Occipital lobe (tissue), 2 donors: ENCODE measurements around the gene ST8SIA1. TPM values are rescaled to one million over a fixed set of nuclear protein-coding genes. Genes with fewer than 3 reads are reported as not detected.
"Not testable (repeated sequence)": the region's sequence is repeated elsewhere in the genome, so short reads cannot be mapped to it uniquely, and the experiment has no call there.

Experiments
- DNase-seq: peaks from one replicate; lab custom pipeline; 2025; lab: John Stamatoyannopoulos, UW
- total RNA-seq: library from RNA; depleted of rRNA; stranded (reverse); fragments of >200 nt; gene quantifications from one replicate; pipeline ENCODE4 v1.2.3, GENCODE V29; 2014

ST8SIA1 gene, protein sequence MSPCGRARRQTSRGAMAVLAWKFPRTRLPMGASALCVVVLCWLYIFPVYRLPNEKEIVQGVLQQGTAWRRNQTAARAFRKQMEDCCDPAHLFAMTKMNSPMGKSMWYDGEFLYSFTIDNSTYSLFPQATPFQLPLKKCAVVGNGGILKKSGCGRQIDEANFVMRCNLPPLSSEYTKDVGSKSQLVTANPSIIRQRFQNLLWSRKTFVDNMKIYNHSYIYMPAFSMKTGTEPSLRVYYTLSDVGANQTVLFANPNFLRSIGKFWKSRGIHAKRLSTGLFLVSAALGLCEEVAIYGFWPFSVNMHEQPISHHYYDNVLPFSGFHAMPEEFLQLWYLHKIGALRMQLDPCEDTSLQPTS
- total RNA-seq: 29.6 TPM

DNA sequence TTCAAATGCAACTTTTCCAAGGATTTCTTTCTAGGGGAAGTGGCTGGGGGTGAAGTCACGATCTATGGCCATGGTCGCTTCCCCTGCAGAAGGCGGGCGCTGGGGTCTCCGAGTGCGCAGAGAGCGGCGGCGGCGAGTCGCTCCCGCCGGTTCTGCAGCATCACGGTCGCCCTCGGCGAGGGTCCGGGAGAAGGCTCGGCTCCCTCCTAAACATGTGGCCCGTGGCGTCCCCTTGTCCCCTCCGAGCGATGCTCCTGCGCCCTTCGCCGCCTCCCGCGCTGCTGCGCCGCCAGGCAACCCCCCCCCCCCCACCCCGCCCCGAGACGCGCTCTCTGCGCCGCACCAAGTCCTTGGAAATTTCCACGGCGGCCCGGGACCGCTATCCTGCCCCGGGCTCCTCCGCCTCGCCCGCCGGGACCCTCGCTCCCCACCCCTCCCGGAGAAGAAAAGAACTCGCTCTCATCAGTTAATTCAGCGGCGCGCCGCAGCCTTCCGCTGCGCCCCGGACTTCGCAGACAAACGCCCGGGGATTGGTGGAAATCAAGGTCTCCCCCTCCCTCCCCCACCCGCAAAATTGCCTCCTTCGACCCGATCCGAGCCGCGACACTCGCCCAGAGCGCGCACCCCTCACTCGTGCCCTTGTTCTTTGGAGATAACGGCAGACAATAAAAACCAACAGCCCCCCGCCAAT lies at the start of gene ST8SIA1:
Gene ST8SIA1 (minus strand): TSS at position 298 of the 691 bp plus-strand sequence. CDS start 475 bp downstream, outside the sequence.
- DNase-seq: peak; percentile 67

DNA sequence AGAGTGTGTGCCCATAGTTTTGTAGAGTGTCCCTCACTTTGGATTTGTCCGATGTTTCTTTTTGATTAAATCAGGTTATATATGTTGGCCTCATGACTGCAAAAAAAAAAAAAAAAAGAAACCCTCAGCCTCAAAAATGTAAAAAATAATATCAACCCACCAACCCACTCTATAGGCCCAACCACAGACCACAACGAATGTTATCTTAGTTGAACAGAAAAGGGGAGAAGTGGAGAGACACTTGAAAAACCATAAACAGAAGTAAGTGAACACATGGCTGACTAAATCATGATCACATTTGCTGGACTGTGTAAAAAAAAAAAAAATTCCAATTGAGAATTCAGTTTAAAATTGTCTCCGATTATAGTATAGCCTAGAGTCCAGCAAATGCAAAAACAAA lies 45.5 kb upstream of the ST8SIA1 start:
- DNase-seq: no peak

DNA sequence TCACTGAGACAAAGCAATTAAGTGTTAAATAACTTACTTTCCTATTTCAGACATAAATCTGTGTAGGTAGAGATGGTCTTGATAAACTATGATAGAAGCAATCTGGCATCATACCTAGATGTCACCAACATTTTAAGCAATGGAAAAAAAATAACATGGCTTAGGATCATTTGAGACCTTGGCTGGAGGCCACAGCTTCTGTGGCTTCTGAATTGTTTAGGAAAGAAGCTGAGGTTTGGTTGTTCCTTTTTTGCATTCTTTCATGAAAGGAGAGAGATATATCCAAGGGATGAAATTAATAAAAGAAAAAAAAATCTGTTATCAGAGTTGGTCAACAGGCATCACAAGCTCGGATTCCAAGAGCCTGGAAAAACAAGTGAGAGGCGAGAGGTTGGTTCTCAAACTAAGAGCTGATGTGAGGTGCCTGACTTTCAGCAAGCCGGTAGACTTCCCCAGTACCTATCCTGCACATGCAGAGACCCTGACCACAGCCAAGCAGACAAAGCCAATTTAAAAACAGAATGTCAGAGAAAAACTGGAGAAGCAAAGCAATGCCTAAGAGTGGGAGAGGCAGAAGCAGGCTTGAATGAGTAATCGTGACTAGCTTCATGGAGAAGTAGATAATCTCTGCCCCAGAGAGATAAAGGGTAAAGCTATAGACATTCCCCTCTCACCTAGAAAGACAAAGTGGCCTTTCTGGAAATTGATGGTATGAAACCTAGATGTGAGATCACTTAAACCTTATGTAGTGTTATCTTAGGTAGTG lies 43.4 kb upstream of the ST8SIA1 start:
- DNase-seq: no peak

DNA sequence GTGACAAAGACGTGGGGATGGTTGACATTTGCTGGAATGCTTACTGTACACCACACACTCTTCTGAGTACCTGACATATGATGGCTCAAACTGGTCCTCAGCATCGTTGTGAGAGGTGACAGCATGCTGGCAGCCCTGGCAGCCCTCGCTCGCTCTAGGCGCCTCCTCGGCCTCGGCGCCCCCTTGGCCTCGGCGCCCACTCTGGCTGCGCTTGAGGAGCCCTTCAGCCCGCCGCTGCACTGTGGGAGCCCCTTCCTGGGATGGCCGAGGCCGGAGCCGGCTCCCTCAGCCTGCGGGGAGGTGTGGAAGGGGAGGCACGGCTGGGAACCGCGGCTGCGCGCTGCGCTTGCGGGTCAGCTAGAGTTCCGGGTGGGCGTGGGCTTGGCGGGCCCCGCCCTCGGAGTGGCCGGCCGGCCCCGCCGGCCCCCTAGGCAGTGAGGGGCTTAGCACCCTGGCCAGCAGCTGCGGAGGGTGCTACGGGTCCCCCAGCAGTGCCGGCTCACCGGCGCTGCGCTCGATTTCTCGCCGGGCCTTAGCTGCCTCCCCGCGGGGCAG lies 42.2 kb upstream of the ST8SIA1 start:
- DNase-seq: not testable (repeated sequence)

DNA sequence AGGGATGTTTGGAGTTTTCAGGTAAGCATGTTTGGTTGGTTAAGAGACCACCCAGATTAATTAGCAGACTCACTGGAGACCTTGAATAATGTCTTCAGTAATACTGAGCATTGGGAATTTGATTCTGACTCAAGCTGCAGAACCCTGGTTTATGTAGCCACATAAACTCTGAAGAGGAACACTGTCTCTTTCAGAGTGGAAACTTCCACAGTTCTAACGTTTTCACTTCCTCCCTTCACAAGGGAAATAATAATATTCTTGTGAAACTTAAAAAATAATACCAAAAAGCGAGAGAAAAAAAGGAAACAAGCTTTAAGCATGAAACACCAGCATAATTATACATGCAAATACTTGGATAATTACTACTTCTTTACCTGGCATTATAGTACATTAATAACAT lies 40.0 kb upstream of the ST8SIA1 start:
- DNase-seq: no peak

DNA sequence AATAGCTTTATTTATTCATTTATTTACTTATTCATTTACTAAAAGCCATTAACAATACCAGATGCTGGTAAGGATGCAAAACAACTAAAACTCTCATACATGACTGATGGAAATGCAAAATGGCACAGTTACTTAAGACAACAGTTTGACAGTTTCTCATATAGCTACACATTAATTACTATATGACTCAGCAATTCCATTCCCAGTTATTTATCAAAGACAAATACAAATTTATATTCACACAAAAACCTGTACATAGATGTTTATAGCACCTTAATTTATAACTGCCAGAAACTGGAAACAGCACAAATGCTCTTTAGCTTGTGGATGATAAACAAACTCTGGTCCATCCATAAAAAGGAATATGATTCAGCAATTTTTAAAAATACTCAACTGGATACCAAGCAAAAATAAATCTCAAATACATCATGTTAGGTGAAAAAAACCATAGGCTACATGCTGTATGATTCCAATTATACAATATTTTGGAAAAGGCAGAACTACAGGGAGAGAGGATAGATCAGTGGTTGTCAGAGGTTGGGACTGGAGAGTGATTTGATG lies 37.9 kb upstream of the ST8SIA1 start:
- DNase-seq: no peak

DNA sequence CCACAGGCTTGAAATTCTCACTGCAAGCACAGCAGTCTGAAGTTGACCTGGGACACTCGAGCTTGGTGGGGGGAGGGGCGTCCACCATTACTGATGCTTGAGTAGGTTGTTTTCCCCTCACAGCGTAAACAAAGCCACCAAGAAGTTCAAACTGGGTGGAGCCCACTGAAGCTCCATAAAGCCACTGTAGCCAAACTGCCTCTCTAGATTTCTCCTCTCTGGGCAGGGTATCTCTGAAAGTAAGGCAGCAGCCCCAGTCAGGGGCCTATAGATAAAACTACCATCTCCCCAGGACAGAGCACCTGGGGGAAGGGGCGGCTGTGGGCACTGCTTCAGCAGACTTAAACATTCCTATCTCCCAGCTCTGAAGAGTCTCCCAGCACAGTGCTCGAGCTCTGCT lies 31.7 kb upstream of the ST8SIA1 start:
- no peak for DNase-seq

DNA sequence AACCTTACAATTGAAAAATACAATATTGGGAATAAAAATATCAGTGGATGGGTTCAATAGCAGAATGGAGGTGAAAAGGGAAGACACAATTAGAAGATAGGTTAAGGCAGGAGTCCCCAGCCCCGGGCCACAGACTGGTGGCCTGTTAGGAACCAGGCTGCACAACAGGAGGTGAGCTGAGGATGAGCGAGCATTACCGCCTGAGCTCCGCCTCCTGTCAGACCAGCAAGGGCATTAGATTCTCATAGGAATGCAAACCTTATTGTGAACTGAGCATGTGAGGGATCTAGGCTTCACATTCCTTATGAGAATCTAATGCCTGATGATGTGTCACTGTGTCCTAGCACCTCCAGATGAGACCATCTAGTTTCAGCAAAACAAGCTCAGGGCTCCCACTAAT lies 27.3 kb upstream of the ST8SIA1 start:
- no peak for DNase-seq

DNA sequence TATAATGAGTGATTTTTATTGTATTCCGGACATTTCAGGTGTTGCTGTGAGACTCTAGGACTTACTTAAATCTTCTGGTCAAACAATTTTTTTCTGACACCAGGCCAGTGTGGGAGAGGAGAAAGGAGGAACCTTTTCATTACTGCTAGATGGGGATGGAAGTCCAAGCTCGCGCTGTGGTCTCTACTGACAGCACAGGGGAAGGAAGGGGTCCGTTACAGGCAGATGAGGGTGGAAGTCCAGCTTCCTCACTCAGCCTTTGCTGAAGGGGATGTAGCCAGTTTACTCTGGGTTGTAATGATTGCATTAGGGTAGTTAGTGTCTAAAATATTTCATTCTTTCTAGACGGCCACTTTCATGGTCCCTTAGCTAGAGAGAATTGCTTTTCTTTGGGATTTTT lies 26.3 kb upstream of the ST8SIA1 start:
- DNase-seq: no peak

DNA sequence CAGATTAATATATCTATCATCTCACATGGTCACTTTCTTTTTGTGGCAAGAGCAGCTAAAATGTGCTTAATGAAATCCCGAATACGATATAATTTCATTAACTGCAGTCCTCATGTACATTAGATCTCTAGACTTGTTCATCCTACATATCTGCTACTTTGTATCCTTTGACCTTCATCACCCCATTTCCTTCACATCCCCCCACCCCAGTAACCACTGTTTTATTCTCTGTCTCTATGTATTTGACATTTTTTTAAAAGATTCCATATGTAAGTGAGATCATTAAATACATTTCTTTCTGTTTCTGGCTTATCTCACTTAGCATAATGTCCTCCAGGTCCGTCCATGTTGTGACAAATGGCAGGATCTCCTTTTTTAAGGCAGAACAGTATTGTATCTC lies 23.0 kb upstream of the ST8SIA1 start:
- DNase-seq: no peak

DNA sequence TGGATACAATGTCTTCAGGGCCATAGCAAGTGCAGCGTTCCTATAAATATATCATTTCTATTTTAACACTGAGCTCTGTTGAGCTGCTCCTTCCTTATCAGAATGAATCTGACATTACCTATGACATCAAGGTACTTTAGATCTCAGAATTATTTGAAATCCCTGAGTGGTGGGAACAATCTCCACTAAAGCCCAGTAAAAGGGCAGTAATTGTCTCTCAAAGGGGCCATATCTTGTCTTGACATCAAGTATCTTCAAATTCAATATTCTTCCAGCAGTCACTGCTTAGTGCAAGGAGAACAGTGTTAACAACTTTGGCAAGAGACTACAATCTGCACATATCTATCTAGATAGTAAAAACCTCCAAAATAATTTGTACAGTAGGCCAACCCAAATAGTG lies 21.7 kb upstream of the ST8SIA1 start:
- no peak for DNase-seq

DNA sequence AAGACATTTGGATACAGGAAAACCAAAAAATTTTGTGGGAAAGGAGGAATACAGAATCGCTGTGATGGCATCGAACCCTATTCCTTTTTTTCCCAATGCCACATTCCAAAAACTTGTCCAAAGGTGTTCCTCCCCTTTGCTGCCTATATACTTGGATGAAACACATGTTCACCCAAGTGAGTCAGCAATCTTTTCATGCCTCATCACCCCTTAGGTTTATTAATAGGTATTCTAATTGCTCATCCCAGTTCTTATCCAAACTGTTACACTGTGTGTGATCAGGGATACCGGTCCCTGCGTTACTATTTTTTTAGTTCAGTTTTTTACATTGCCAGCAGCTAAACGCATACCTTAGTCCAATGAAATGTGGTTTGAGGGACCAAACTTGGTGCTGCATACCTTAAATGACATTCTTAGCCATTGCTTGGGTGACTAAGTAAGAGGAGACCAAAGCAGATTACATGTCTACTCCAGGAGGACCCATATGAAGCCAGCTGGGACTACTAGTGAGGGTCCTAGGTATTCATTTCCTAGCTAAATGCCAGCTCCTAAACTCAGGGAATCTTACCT lies 20.6 kb upstream of the ST8SIA1 start:
- DNase-seq: no peak

DNA sequence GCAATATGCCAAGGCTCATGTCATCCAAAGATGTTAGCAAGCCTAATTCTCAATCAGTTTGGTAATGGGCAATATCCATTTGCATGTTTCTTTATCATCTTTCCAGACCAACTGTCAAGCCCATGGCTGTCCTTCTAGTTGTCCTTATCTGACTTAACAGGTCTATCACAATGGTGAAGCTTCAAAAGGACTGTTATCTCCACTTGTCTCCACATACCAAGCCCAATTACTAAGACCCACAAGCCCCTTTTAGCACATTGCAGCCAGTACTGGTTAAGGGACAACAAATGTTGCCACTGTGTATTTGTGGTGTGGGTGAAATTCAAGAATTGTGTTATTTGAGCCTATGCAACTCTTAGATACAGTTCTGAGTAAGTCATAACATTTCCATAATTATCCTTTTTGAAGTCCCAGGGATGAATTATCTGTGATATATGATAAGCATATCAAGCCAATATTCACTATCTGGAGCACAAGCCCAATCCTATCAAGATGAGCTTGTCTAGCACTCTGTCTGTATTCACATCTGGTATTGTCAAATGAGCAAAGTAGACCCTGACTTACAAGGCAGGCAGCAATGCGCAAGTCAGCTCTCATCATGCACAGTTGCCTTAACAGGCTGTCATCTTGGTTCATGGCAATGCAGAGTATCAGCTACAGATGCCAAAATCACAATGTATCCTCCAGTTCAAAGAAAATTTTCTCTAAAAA lies 19.3 kb upstream of the ST8SIA1 start:
- no peak for DNase-seq

DNA sequence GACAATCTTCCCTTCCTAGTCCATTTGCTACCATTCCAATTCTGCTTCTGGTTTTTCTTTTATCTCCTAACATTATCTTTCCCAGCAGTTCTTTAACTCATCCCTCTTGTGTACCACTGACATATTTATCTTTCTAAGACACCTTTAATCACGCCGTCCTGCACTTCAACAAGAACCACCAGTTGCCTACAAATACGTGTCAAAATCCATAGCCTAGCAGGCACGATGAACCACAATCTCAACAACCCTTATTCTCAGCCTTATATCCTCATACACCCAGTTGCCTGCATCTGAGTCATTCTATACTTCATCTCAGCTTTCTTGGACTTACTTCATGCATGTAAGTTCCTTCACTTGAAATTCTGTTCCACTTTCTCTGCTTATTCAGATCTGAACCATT lies 16.4 kb upstream of the ST8SIA1 start:
- DNase-seq: no peak

DNA sequence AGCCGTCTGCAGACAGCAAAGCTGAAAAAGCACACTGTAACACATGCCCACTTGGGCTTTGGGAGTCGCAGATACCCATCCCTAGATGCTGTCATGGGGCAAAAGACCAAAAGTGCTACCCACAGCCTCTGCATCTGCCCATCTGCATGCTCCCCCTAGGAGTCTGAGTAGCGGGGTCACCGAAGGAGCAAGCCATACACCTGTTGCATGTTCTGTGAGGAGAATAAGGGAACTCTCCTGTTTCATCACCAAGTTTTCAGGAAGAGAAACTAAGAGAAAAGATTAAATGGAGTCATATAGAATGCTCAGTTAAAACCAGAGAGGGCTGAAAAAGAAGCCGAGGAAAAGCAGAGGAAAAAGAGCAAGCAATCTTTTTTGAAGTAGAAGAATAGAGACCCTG lies 13.7 kb upstream of the ST8SIA1 start:
- DNase-seq: no peak

DNA sequence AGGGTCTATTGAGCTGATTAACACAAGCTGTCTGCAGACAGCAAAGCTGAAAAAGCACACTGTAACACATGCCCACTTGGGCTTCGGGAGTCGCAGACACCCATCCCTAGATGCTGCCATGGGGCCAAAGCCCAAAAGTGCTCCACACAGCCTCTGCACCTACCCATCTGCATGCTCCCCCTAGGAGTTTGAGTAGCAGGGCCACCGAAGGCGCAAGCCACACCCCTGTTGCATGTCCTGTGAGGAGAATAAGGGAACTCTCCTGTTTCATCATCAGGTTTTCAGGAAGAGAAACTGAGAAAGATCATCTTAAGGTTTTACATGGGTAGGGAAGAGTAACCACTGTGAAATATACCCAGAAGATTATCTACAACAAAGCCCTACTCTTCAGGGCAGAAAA lies 5.6 kb upstream of the ST8SIA1 start:
- no peak for DNase-seq

DNA sequence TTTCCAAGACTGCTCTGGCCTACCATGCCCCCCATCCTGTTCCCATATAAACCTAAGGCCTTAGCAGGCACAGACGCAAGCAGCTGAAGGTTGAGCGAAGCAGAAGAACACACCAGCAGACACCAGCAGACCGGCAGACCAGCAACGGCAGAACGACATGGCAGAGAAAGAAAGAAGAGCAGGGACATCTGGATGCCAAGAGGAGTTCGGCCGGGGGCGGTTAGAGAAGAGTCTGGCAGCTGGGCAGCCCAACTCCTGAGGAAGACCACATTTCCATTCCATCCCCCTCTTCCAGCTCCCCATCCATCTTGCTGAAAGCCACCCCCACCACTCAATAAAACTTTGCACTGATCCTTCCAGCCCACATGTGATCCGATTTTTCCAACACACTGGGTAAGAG lies 5.2 kb upstream of the ST8SIA1 start:
- no peak for DNase-seq

DNA sequence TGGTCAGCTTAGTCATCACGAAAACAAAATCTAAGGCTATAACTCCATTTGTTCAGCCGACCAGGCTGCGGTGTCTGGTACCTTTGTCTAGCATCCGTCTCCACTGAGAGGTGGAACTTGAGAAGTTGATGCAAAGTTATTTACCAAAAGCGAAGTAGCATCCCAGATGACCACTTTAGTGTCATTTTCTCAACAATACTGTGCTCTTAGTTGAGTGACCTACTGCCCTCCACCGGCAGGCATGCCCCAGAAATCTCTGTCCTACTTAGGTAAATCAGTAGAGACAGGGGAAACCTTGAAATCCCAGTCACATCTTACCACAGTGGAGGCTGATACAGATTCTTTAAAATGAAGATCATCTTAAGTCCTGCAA lies 1.3 kb upstream of the ST8SIA1 start:
- no peak for DNase-seq

DNA sequence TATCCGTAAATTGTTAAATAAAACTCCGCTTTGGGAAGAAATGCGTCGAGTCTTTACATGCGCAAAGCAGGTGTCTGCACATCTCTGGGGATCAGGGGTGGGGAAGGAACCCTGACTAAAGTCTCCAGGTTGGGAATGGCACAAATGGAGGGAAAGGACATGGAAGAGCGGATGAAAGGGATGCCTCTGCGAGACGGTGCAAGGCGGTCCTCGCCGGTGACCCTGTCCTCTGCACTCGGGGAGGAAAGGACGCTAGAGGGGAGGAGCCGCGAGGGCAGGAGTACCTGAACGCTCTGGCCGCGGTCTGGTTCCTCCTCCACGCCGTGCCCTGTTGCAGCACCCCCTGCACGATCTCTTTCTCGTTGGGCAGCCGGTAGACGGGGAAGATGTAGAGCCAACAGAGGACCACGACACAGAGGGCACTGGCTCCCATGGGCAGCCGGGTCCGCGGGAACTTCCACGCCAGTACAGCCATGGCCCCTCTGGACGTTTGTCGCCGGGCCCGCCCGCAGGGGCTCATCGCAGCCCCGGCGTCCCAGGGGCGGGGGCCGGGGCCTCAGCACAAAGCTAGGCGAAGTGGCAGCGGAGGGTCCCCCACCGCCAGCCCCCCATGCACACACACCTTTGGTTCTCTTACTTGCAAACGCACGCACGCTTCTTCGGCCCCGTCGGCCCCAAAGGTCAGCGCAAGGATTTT lies 646 bp downstream of the ST8SIA1 start:
- peak; percentile 39 for DNase-seq

DNA sequence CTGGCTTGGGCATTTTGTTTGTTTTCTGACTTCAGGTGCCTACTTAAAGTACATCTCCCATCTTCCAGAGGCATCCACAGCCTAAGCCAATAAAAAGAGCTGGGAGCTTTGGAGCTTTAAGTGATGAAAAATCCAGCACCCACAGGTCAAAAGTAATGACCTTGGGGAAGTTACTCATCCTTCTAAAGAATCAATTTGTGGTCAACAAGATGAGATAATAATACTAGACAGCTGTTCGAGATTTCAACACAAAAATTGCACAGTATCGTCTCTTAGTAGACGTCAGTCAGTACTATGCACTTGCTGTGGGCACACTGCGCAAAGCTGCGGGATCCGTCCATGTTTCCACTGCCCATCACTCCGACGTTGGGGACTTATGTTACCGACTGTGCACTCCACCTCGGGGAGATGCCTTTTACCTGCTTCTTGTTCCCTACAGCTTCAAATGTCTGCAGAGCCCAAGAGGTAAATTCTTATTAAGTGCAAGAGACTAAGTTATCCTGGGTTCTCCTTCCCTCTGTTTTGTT lies 1.3 kb downstream of the ST8SIA1 start:
- DNase-seq: no peak
